Tibial nerve (tissue), 3 donors: ENCODE measurements around the gene S100A16.

Source experiments
- POLR2A ChIP-seq, 2 donors: fragments of 450-650 bp; IDR thresholded peaks; one replicate each; pipeline ENCODE4 v1.6.1; 2017; ENCODE audit warnings: antibody characterized with exemption in 2 of 2, mild to moderate bottlenecking in 2 of 2, moderate library complexity in 2 of 2
- TF ChIP-seq, protein P1 (sequence below), 5 experiments: fragments of 200-600 bp in 3 of 5; fragments of 450-650 bp in 2 of 5; sonication (generic) in 3 of 5; IDR thresholded peaks; one replicate each; pipeline ENCODE4 v1.5.1; 2016 to 2019; ENCODE audit warnings: antibody characterized with exemption in 5 of 5, mild to moderate bottlenecking in 3 of 5, moderate library complexity in 2 of 5

DNA sequence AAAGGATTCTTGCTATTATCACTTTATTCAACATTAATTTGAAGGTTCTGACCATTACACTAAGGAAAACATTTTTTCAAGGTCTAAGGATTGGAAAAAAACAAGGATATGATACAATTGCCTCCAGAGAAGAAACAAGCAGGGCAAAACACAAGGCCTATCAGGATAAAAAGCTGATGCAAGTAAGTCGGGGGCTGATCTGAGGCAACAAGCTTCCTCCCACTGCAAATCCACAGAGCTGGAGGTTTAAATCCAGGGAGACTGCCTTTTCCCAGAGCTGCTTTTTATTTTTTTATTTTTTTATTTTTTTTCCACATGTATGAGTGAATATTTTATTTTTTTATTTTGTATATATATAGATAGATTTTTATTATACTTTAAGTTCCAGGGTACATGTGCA, 27.9 kb downstream of the S100A16 start:
- TF ChIP-seq, protein P1, sequence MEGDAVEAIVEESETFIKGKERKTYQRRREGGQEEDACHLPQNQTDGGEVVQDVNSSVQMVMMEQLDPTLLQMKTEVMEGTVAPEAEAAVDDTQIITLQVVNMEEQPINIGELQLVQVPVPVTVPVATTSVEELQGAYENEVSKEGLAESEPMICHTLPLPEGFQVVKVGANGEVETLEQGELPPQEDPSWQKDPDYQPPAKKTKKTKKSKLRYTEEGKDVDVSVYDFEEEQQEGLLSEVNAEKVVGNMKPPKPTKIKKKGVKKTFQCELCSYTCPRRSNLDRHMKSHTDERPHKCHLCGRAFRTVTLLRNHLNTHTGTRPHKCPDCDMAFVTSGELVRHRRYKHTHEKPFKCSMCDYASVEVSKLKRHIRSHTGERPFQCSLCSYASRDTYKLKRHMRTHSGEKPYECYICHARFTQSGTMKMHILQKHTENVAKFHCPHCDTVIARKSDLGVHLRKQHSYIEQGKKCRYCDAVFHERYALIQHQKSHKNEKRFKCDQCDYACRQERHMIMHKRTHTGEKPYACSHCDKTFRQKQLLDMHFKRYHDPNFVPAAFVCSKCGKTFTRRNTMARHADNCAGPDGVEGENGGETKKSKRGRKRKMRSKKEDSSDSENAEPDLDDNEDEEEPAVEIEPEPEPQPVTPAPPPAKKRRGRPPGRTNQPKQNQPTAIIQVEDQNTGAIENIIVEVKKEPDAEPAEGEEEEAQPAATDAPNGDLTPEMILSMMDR (IDR thresholded peaks at IDR 0.05): no peak
- no peak for TF ChIP-seq POLR2A (IDR thresholded peaks at IDR 0.05)
